RWPE1 (cell line): ENCODE measurements around the gene CAMK2D.

Experiments used
- CTCF ChIA-PET: fragments of 350-600 bp; sonication (Branson Sonifier 250); formaldehyde crosslinking; extraction: SDS; loops from one replicate; lab custom pipeline; 2021; lab: Yijun Ruan, JAX
- POLR2A ChIA-PET: fragments of 400-600 bp; formaldehyde crosslinking; extraction: SDS; loops from one replicate; lab custom pipeline; 2020; ENCODE audit warnings: antibody characterized with exemption; ENCODE audit not compliant: low non-redundant PET; lab: Yijun Ruan, JAX
- DNase-seq: peaks from one replicate; pipeline ENCODE4 v3.0.0; 2012; ENCODE audit warnings: low spot score
- H3K27ac ChIP-seq: fragments of 450-650 bp; 2 replicates; pipeline ENCODE4 v1.5.1; 2017
- TF ChIP-seq, protein P1 (sequence below): fragments of 450-650 bp; conservative IDR thresholded peaks from 2 replicates; pipeline ENCODE4 v1.5.1; 2017; ENCODE audit warnings: low read depth, mild to moderate bottlenecking

Gene CAMK2D

DNA sequence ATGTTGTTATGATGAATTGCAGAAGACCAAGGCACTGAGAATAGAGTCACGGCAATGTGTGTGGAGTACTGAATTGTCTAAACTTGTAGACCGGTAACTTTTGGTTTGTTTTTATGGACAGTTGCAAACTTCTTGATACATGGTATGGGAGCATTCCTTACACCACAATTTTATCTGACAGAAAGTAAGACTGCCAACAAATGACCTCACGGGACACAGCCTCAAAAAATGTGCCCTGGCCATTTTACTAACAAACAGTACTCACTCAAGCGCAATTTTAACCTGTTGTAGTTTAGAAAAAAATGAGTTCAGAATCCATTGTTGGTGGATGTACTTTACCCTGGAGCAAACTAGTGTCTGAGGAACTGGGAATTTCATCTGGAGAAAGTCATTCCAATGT lies 321.2 kb downstream of the CAMK2D start:
- ChIA-PET POLR2A (no interaction called here), CTCF (no interaction called here)
- no peak for DNase-seq
- TF ChIP-seq, protein P1, sequence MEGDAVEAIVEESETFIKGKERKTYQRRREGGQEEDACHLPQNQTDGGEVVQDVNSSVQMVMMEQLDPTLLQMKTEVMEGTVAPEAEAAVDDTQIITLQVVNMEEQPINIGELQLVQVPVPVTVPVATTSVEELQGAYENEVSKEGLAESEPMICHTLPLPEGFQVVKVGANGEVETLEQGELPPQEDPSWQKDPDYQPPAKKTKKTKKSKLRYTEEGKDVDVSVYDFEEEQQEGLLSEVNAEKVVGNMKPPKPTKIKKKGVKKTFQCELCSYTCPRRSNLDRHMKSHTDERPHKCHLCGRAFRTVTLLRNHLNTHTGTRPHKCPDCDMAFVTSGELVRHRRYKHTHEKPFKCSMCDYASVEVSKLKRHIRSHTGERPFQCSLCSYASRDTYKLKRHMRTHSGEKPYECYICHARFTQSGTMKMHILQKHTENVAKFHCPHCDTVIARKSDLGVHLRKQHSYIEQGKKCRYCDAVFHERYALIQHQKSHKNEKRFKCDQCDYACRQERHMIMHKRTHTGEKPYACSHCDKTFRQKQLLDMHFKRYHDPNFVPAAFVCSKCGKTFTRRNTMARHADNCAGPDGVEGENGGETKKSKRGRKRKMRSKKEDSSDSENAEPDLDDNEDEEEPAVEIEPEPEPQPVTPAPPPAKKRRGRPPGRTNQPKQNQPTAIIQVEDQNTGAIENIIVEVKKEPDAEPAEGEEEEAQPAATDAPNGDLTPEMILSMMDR: no peak
- no peak overlapping the region for H3K27ac ChIP-seq

DNA sequence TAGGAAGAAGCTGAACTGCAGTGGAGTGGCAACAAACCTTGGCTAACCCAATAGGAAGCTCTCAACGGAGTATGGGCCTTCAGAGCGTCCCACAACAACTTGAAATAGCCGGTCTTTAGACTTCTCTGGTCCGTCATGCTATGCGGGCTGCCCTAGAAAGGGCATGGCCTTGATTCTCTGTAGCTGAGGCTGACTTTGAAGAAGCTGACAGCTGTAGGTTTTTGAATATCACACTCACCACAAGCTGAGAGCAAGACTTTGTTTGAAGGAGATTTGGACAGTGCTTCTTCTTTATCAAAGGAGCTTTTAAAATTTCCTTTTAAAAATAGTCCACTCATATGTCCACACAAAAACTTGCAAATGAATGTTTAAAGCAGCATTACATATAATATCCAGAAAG lies 322.9 kb downstream of the CAMK2D start:
- TF ChIP-seq, protein P1: no peak

DNA sequence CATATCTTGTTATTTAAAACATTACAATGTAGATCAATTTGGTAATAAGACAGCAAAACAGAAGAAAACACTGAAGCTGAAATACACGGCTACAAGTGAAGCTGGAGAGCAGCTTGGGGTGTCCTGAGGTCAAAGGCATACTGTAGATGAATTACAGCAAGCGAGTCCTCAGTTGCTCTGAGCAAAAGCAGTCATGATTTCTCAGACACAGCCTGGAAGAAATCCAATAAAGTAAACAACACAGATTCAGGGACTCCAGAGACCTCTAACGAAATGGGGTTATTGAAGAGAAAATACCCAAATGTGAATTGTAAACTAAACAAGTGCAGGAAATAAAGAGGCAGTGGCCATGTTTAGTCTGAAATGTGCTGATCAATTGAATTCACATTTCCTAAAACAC lies 324.4 kb downstream of the CAMK2D start:
- no peak for DNase-seq
- POLR2A ChIA-PET: no interaction called here
- TF ChIP-seq, protein P1: no peak
- CTCF ChIA-PET: no interaction called here
- no peak overlapping the region for H3K27ac ChIP-seq

More for the DNA sequence above, 322.9 kb downstream of the CAMK2D start:
- ChIA-PET CTCF (no interaction called here), POLR2A (no interaction called here)
- DNase-seq: no peak
- H3K27ac ChIP-seq: no peak overlapping the region

DNA sequence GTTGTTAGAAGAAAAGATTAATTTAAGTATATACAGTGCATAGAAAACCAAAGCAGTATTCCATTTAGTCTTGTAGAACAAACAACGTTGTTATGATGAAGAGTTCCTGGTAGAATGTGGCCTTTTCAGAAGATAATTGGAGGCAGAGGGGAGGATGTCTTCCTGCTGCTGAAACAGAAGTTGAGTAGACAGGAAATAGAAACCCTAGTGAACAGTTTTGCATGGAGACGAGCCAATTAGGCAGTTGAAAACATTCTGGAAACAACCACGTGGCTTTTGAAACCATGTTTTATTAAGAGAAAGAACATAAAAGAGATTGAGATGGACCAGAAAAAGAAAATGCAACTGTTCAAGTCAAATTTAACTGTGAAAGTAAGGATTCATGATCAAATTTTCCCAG lies 325.2 kb downstream of the CAMK2D start:
- TF ChIP-seq, protein P1: no peak
- no peak for DNase-seq
- H3K27ac ChIP-seq: no peak overlapping the region
- ChIA-PET CTCF (interaction anchor here (0.7 kb wide), 1 partner anchor 111 kb away, joined by 3 read pairs; no protein-coding TSS in a partner anchor), POLR2A (no interaction called here)

DNA sequence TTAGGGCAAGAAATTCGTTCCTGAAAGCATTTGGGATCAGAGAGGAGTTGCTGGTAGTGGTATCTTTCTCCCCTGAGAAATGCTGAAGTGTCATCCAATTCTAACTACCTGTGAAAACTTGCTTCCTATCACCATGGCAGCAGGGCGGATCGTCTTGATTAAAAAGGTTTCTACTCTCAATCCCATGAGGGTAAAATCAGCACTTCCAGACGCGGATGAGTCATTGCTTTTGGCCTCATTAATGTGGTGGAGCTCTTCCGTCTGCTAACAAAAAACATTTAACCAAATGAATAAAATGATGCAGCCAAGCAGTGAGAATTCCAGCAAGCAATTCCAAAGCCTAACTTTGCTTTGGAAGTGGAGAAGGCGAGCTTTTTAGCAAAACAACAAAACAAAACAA lies 325.6 kb downstream of the CAMK2D start:
- TF ChIP-seq, protein P1: no peak
- DNase-seq: peak; percentile 86
- no peak overlapping the region for H3K27ac ChIP-seq
- CTCF ChIA-PET: interaction anchor here (0.7 kb wide), 1 partner anchor 112 kb away, joined by 3 read pairs; no protein-coding TSS in a partner anchor
- POLR2A ChIA-PET: no interaction called here

- no peak for DNase-seq
- no peak overlapping the region for H3K27ac ChIP-seq
- CTCF ChIA-PET: interaction anchor here (0.6 kb wide), 1 partner anchor 268 kb away, joined by 3 read pairs; no protein-coding TSS in a partner anchor
- TF ChIP-seq, protein P1: no peak
- POLR2A ChIA-PET: no interaction called here
Observed at GRCh38 chr4:113434247-113434587, 327.3 kb downstream of the CAMK2D start.
